Measurements from ENCODE around the gene PEMT.
"Not testable (repeated sequence)": the region's sequence is repeated elsewhere in the genome, so short reads cannot be mapped to it uniquely, and the experiment has no call there.

Gene PEMT

GRCh38 chr17:17498606-17499301 lies 92.8 kb downstream of the PEMT start:
- no peak for DNase-seq

GRCh38 chr17:17497845-17498520 lies 93.5 kb downstream of the PEMT start:
- DNase-seq = no peak

- no peak for DNase-seq
Observed at GRCh38 chr17:17497065-17497844, 94.3 kb downstream of the PEMT start.

GRCh38 chr17:17496189-17497064 lies 95.1 kb downstream of the PEMT start, which contains the start of gene RASD1:
TSS of gene RASD1 (minus strand) at chr17:17496395. CDS start at chr17:17496181, 214 bp downstream.
- peak; percentile 79 for DNase-seq

GRCh38 chr17:17495536-17496188 lies 95.8 kb downstream of the PEMT start:
- no peak for DNase-seq

- DNase-seq = no peak
Observed at GRCh38 chr17:17494870-17495535, 96.5 kb downstream of the PEMT start.

GRCh38 chr17:17494499-17494869 lies 97.0 kb downstream of the PEMT start:
- DNase-seq = no peak

GRCh38 chr17:17493986-17494466 lies 97.5 kb downstream of the PEMT start:
- no peak for DNase-seq

- DNase-seq = no peak
Observed at GRCh38 chr17:17493249-17493985, 98.1 kb downstream of the PEMT start.

GRCh38 chr17:17492571-17492970 lies 98.9 kb downstream of the PEMT start:
- no peak for DNase-seq

- DNase-seq = no peak
Observed at GRCh38 chr17:17492085-17492484, 99.4 kb downstream of the PEMT start.

GRCh38 chr17:17491546-17491988 lies 99.9 kb downstream of the PEMT start:
- no peak for DNase-seq

GRCh38 chr17:17491031-17491471 lies 100.5 kb downstream of the PEMT start:
- no peak for DNase-seq

GRCh38 chr17:17487998-17488397 lies 103.5 kb downstream of the PEMT start:
- DNase-seq = no peak

- not testable (repeated sequence) for DNase-seq
Observed at GRCh38 chr17:17486416-17486815, 105.1 kb downstream of the PEMT start.

- no peak for DNase-seq
Observed at GRCh38 chr17:17485420-17485819, 106.1 kb downstream of the PEMT start.

- no peak for DNase-seq
Observed at GRCh38 chr17:17484451-17484899, 107.0 kb downstream of the PEMT start.

GRCh38 chr17:17481860-17482259 lies 109.6 kb downstream of the PEMT start:
- no peak for DNase-seq

GRCh38 chr17:17480593-17481148 lies 110.8 kb downstream of the PEMT start:
- DNase-seq = no peak

- DNase-seq = no peak
Observed at GRCh38 chr17:17479209-17479608, 112.3 kb downstream of the PEMT start.
